Right ventricle myocardium superior (tissue), 1 donor: ENCODE measurements around the gene KLHL36. TPM values are rescaled to one million over a fixed set of nuclear protein-coding genes. Genes with fewer than 3 reads are reported as not detected.
"Not testable (repeated sequence)": the region's sequence is repeated elsewhere in the genome, so short reads cannot be mapped to it uniquely, and the experiment has no call there.

Source experiments
- ATAC-seq: fragments of 200-7000 bp; cut with Tn5 transposase; one replicate; pipeline ENCODE4 v1.9.1; 2020; ENCODE audit warnings: mild to moderate bottlenecking; ENCODE audit not compliant: poor library complexity
- DNase-seq: peaks from one replicate; pipeline ENCODE4 v3.0.0-alpha.2; 2020
- intact Hi-C: fragments of 100-400 bp; cut with DNase I; formaldehyde crosslinking; loops from one replicate; pipeline ENCODE4 v1.11.2; 2022
- total RNA-seq: library from RNA; stranded (reverse); fragmentation: NEBNext Ultra II Directional; extraction: Animal tissue kit (Norgen Biotek cat#: 25700); gene quantifications from one replicate; pipeline ENCODE4 v1.2.1, GENCODE V29; 2021
- donor health status: DM: no; HTN: yes; CAD: no; lungs with severe emphysema.

Gene KLHL36
- total RNA-seq, 1 donor from 2014 or later: 66.1 TPM

DNA sequence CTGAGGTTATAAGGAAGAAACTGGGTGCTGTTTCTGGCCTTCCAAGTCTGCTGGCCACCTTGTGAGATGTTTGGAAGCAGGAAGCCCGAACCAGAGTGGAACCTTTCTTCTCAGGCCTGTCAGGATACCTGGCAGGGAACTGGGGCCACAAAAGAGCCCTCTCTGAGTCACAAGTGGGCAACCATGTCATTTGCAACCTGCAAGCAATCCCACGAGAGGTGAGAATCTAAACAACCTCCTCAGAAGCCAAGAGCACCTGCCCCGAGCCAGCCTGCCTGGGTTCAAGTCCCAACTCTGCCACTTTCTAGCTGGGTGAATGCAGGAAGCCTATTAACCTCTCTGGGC lies 33.7 kb upstream of the KLHL36 start:
- DNase-seq (no peak), ATAC-seq (no peak)
- intact Hi-C loops: no loop called here

GRCh38 chr16:84614968-84615813 lies 33.1 kb upstream of the KLHL36 start:
- no peak for ATAC-seq
- DNase-seq: no peak
- intact Hi-C loops: no loop called here

DNA sequence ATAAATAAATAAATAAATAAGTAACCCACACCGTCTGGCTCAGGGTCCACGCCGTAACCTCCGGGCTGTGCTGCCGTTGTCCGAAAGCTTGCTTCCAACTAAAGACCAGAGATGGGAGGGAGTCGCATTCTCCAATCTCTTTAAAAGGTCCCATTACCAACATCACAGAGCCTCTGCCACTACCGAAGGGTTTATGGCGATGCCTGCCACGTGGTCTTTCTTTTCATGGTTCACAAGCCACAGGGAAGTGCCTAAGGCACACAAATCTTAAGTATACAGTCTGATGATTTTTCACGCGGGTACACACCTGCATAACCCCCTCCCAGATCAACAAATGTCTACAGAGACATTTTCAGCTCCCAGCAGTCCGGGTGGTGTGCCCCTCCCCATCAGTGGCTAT lies 31.8 kb upstream of the KLHL36 start:
- intact Hi-C loops: no loop called here
- DNase-seq (no peak), ATAC-seq (no peak)

DNA sequence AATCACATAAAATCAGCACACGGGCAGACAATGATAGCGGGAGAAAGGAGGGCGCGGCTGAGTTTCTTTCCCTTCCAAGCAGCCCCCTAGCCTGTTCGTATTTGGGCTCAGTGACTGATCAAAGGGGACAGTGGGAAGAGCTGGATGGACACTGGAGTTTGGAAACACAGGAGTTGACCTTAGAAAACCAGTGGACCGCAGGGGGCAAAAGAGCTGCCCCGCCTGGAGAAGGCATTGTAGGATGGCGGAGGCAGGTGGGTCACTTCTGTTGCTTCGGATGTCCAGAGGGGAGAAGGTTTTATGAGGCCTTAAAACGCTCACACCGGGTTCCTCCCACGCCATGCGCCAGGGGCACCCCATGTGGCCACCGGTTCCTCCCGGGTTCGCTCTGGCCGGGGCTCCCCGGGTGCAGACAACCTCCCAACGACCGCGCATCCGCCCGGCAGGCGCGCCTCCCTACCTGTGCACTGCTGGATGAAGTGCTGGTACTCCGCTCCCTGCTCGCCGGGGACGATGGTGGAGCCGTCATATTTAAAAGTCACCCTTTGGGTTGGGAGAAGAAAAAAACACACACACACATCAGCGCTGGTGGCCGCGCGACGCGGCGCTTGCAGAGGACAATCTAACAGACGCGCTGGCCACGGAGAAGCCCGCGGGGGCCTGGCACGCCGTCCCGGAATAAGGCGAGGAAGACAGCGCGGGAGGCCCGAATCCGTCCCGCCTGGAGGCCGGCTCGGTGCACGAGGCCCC lies 31.1 kb upstream of the KLHL36 start:
- intact Hi-C loops: no loop called here
- peak; percentile 66 for DNase-seq
- ATAC-seq: peak; percentile 7

DNA sequence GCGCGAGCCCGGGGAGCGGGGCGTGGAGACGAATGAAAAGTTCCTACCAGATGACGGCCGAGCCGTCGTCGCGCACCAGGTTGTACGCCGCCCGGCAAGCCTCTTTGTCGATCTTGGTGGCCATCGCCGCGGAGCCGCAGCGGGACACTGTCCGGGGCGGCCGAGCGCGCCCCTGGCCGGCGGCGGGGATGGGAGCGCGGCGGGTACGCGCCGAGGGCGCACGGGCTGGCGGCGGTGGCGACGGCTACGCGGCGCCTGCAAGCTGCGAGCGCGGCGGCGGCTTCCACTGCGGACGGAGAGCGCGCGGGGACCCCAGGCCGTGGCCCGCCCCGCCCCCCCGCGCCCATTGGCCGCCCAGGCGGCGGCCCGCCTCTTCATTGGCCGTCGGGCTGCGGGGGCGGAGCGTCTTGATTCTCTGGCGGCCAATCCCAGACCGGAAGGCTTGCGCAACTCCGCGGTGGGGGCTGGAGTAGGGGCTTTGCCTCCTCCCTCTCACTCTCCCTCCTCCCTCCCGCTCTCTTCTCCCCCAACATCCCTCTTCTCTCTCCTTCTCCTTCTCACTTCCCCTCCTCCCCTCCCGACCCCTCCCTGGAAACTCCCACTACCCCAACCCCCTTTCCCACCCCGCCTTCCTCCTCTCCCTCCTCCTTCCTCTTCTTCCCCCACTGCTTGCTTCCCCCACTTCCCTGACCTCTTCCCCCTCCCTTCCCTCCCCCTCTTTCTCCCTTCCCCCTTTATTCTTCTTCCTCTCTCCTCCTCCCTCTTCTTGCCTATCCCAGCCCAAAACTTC lies 30.3 kb upstream of the KLHL36 start, which contains the start of gene COTL1:
Gene COTL1 (minus strand): TSS at position 288 of the 790 bp plus-strand sequence. CDS start 164 bp downstream, at position 124.
- intact Hi-C loops: no loop called here
- ATAC-seq (peak; percentile 94), DNase-seq (peak; percentile 99)

DNA sequence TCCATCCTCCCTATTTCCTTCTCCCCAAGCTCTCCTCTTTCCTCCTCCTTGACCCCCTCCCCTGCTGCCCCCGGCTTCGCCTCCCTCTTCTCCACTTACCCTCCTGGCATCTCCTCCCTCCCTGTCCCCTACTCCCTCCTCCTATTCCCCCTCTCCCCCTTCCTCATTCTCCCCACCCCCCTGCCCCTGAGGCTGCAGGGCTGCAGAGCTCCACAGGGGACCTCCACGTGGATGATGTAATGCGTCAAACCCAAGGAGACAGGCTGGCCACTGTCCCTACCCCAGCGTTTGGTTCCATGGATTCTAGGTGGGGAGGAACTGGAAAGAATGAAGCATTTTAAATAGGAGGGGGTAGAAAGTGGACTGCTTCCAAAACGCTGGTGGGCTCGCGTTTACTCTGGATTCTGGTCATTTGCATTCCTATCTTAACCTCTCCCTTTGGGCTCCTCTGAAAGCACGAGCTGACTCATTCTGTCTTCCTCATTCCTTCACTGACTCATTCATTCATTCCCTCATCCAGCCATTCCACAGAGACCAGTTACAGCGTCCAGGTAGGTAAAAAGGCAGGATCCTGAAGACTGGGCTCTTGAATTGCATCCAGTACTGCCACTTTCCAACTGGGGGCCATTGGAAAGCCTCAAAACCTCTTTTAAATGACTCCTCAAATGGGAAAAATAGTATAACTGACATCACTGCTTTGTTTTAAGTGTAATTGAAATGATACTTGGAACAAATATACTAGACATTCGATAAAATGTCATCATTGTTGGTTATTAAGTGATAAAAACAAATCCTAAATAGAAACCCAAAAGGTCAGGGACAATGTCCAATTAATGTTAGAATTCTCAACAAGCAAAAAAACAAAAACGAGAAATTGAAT lies 29.5 kb upstream of the KLHL36 start:
- ATAC-seq: no peak
- intact Hi-C loops: no loop called here
- DNase-seq: no peak

- intact Hi-C loops: loop anchor here (2.0 kb wide), 1 partner anchor 104 kb away; no protein-coding TSS in a partner anchor
- DNase-seq, ATAC-seq: not testable (repeated sequence)
Measured at GRCh38 chr16:84620913-84621312, 27.4 kb upstream of the KLHL36 start.

DNA sequence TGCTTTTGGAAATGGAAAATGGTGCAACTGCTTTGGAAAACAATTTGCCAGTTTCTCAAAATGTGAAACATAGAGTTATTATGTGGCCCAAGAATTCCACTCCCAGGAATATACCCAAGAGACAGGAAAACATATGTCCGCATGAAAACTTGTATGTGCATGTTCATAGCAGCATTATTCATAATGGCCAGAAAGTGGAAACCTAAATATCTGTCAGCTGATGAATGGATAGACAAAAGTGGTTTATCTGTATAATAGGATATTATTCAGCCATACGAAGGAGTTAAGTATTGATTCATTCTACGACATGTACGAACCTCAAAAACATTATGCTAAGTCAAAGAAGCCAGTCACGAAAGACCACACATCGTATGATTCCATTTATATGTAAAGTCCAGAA lies 22.8 kb upstream of the KLHL36 start:
- DNase-seq: no peak
- intact Hi-C loops: no loop called here
- ATAC-seq: no peak

DNA sequence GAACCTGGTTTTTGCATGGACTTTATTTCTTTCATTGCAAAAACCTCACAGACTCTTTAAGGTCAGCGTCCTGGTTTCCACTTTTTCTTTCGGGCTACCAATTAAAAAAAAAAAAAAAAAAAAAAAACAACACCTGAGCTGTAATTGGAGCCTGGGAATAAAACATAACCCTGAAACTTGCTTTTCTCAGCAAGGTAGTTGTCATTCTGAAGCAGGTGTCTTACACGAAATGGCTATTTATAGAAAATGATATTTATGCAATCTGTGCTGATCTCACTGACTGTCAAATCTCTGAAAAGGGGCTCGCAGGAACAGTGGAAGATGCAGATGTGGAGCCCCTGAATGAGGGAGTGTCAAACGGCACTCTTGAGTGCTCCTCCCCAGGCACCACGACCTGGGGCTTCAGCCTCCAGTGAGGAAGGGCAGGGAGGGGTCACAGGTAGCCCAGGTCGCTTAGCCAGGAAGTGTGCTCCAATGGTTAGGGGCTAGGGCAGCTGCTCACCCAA lies 20.0 kb upstream of the KLHL36 start:
- no peak for ATAC-seq
- no peak for DNase-seq
- intact Hi-C loops: no loop called here

DNA sequence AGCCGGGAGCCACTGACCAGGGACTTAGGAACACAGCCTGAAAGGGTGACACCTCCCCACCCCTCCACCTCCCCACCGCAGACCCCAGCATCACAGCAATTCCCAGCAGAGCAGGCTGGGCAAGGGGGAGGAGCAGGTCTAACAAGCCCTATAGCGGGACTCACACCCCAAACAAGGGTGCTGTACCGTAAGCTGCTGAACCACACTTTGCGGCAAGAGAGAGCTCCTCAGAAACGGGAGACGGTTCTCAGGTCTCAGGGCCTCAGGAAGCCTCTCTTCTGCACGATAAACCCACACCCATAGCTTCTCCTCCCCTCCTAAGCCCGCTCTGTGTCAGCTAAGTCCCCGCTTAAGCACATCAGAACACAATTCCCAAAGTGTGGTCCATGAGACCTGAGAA lies 18.7 kb upstream of the KLHL36 start:
- intact Hi-C loops: no loop called here
- DNase-seq (no peak), ATAC-seq (no peak)

GRCh38 chr16:84630009-84630408 lies 18.3 kb upstream of the KLHL36 start:
- no peak for DNase-seq
- ATAC-seq: no peak
- intact Hi-C loops: no loop called here

- ATAC-seq: no peak
- intact Hi-C loops: no loop called here
- no peak for DNase-seq
Measured at GRCh38 chr16:84630446-84631152, 17.7 kb upstream of the KLHL36 start.

GRCh38 chr16:84631153-84631466 lies 17.2 kb upstream of the KLHL36 start:
- ATAC-seq: no peak

DNA sequence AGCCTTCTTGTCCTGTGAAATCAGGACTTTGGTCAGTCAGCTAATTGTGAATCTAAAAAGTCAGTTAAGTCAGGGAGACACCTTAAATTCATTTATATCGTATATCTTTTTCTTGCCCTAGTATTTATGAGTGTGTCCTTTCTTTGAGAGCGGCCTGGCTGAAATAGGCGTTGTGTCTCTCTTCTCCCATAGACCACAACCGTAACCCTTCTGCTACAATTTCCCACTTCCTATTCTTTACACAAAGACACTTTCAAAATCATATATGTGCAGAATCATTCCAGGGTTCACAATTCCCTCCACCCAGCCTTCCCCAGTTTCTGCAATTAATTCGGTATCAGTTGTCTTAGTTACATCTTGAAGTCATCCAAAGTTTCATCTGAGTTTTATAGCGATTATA lies 16.4 kb upstream of the KLHL36 start:
- ATAC-seq: no peak
- DNase-seq: no peak
- intact Hi-C loops: no loop called here

More at GRCh38 chr16:84631153-84631466, 17.2 kb upstream of the KLHL36 start:
- intact Hi-C loops: no loop called here
- no peak for DNase-seq

- ATAC-seq, DNase-seq, intact Hi-C loops: not testable (repeated sequence)
Measured at GRCh38 chr16:84632862-84633261, 15.4 kb upstream of the KLHL36 start.

GRCh38 chr16:84633622-84634021 lies 14.7 kb upstream of the KLHL36 start:
- DNase-seq (peak; percentile 93), ATAC-seq (peak; percentile 85)
- intact Hi-C loops: no loop called here

DNA sequence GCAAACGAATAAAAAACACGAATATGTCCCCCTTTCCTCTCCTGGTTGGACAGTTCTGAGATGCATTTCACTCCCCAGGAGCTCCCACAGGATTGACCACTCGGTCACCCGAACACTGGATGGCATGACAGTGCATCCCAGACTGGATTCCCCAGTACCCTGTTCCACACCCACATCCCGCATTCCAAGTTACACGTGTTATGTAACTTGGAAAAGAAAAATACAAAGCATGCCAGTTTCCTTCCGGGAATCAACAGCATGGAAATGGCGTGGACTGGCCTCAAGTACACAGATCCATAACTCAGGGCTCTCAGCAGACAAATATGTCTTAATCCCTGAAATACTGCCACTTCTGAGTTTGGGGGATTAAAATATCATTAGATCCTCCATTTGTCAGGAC lies 12.6 kb upstream of the KLHL36 start:
- ATAC-seq (peak; percentile 8), DNase-seq (no peak)
- intact Hi-C loops: no loop called here

DNA sequence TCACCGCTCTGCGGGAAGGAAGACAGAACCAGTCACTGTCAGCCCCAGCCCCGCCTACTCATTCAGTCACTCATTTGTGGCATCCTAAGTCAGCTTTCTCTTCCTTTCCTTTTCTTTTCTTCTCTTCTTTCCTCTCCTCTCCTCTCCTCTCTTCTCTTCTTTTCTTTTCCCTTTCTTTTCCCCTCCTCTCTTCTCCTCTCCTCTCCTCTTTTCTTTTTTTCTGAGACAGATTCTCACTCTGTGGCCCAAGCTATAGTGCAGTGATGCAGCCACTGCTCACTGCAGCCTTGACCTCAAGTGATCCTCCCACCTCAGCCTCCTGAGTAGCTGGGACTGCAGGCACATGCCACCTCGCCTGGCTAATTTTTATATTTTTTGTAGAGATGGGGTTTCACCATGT lies 10.6 kb upstream of the KLHL36 start:
- ATAC-seq (no peak), DNase-seq (no peak)
- intact Hi-C loops: no loop called here
